NOMO-1 treated with dmso at 0.1 percent for 144 hours (cell line): ENCODE data around the gene SLC12A8.

Source experiments
- DNase-seq: peaks from one replicate; lab custom pipeline; 2025; ENCODE audit not compliant: unreplicated experiment; lab: John Stamatoyannopoulos, UW

Gene SLC12A8

DNA sequence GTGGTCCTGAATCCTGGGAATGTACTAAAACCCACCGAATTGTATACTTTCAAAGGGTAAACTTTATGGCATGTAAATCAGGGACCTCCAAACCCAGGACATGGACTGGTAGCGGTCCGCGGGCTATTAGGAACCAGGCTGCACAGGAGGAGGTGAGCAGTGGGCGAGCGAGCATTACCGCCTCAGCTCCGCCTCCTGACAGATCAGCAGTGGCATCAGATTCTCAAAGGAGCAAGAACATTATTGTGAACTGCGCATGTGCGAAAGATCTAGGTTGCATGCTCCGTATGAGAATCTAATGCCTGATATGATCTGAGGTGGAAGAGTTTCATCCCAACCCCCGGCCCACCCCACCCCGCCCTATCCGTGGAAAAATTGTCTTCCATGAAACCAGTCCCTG, 178.9 kb downstream of the SLC12A8 start:
- no peak for DNase-seq

GRCh38 chr3:125033135-125033534, 179.4 kb downstream of the SLC12A8 start:
- DNase-seq, result no peak

- DNase-seq, result no peak
Measured at GRCh38 chr3:125032683-125033082, 179.9 kb downstream of the SLC12A8 start.
